Coronary artery (tissue), 2 donors: ENCODE measurements around the gene GOLGA3.
A peak's percentile ranks its signal among the peaks of the same experiment; 100 is the strongest.

Source experiments
- DNase-seq: peaks from one replicate; pipeline ENCODE4 v3.0.0-alpha.2; 2017; ENCODE audit warnings: low spot score
- H3K27ac ChIP-seq, 2 donors: fragments of 200-600 bp; sonication (generic); one replicate each; pipeline ENCODE4 v1.5.1; 2016 to 2019
- H3K4me3 ChIP-seq: fragments of 200-600 bp; sonication (generic); 2 replicates; pipeline ENCODE4 v1.5.1; 2016; ENCODE audit warnings: mild to moderate bottlenecking, moderate library complexity
- CTCF ChIP-seq: fragments of 200-600 bp; sonication (generic); IDR thresholded peaks from one replicate; pipeline ENCODE4 v1.5.1; 2019; ENCODE audit warnings: antibody characterized with exemption

GOLGA3 gene

GRCh38 chr12:132835076-132836025 lies 6.7 kb upstream of the GOLGA3 start:
- no peak for DNase-seq
- no peak overlapping the region for H3K4me3 ChIP-seq
- TF ChIP-seq CTCF, result no peak
- no peak overlapping the region for H3K27ac ChIP-seq

- no peak overlapping the region for H3K4me3 ChIP-seq
- H3K27ac ChIP-seq, result no peak overlapping the region
- no peak for DNase-seq
- TF ChIP-seq CTCF, result no peak
Measured at GRCh38 chr12:132834181-132834711, 5.6 kb upstream of the GOLGA3 start.

- no peak for DNase-seq
- no peak overlapping the region for H3K4me3 ChIP-seq
- no peak overlapping the region for H3K27ac ChIP-seq
- no peak for TF ChIP-seq CTCF
Measured at GRCh38 chr12:132833341-132833740, 4.7 kb upstream of the GOLGA3 start.

- Histone ChIP-seq H3K27ac (no peak overlapping the region), H3K4me3 (no peak overlapping the region)
- DNase-seq, result no peak
Measured at GRCh38 chr12:132831771-132832170, 3.1 kb upstream of the GOLGA3 start.

GRCh38 chr12:132827763-132828703 lies 636 bp downstream of the GOLGA3 start:
- TF ChIP-seq CTCF, result no peak
- H3K4me3 ChIP-seq, result peak overlapping the region; percentile 94
- DNase-seq, result no peak
- H3K27ac ChIP-seq, result peak overlapping the region; percentile 96 to 97

More at GRCh38 chr12:132831771-132832170, 3.1 kb upstream of the GOLGA3 start:
- no peak for TF ChIP-seq CTCF

GRCh38 chr12:132825861-132826260 lies 2.8 kb downstream of the GOLGA3 start:
- DNase-seq, result no peak
- Histone ChIP-seq H3K27ac (no peak overlapping the region), H3K4me3 (no peak overlapping the region)
- no peak for TF ChIP-seq CTCF
